ENCODE data around the gene TCEANC2.

DNA sequence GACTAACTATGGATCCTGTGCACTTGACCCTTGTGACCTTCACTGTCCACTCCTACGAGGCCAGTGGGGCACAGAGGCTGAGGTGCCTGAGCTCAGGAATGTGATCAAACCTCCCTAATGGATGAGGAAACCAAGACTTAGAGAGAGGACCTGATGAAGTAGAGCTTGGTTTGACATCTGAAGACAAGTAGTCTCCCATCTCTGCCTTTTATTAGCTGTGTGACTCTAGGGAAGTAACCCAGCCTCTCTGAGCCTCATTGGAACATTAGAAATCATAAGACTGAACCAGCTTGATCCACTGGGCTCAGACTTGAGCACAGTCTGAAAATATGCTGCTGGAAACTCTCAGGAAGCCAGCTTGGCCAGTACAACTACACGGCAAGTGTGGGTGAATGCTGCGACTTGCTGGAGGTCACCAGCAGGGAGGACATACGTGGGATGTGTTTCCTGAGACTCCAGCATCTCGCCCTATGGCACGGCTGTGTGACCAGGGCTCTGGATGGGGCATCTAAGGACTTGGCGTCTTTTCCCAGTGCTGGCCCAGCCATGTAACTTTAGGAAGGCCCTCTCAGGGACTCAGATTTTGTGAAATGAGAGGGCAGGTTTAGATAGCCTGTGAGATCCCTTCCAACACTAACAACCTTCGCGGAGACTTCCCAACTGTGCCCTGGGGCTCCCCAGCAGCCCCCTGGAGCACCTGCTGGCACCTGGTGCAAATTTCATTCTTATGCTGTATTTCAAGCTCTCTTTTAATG lies 88.9 kb downstream of the TCEANC2 start:
- no peak for TF ChIP-seq CTCF (IDR thresholded peaks at IDR 0.05; ENCODE audit: low read depth, low read length)
- TF ChIP-seq EZH2phosphoT487 (IDR thresholded peaks at IDR 0.05; ENCODE audit: low read depth): no peak
